ENCODE measurements around the gene PODXL.
A peak's percentile ranks its signal among the peaks of the same experiment; 100 is the strongest.
"Not testable (repeated sequence)": the region's sequence is repeated elsewhere in the genome, so short reads cannot be mapped to it uniquely, and the experiment has no call there.

The PODXL gene

DNA sequence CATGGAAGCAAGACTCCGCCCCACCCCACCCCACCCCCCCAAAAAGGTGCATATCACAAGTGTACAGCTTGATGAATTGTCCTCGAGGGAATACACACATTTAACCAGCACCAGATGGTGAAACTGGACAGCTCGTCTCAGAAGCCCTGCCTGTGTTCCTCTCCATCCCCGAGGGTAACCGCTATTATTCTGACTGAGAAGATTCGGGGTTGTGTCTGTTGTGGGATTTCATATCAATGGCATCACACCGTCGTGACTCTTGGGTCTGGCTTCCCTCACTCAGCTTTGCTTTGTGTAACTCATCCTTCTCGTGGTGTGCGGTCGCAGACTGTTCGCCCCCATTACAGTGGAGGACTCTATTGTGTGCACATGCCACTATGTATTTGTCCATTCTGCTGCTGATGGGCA lies 18.9 kb downstream of the PODXL start:
- no peak for DNase-seq (ENCODE audit: low read depth)

DNA sequence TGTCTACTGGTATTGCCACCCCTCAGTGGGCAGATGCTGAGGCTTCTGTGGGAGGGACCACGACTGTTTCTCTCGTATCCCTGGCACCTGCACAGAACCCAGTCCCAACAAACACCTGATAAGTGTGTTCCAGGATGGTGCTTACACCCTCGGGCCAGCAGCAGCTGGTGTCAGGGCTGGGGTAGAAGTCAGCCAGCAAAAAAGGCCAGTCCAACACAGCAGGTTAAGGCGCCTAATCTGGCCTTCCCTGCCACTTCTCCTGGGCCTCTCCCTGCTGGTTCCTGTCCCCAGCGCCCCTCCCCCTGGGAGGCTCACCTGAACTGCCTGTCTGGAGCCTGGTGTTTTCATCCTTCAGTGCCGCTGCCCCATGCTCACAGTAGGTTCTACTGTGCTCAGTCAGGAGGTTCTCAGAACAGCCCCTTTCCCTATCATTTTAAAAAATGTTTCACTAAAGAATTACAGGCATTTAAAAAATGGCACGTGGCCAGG lies 20.0 kb downstream of the PODXL start:
- no peak for DNase-seq (ENCODE audit: low read depth)

DNA sequence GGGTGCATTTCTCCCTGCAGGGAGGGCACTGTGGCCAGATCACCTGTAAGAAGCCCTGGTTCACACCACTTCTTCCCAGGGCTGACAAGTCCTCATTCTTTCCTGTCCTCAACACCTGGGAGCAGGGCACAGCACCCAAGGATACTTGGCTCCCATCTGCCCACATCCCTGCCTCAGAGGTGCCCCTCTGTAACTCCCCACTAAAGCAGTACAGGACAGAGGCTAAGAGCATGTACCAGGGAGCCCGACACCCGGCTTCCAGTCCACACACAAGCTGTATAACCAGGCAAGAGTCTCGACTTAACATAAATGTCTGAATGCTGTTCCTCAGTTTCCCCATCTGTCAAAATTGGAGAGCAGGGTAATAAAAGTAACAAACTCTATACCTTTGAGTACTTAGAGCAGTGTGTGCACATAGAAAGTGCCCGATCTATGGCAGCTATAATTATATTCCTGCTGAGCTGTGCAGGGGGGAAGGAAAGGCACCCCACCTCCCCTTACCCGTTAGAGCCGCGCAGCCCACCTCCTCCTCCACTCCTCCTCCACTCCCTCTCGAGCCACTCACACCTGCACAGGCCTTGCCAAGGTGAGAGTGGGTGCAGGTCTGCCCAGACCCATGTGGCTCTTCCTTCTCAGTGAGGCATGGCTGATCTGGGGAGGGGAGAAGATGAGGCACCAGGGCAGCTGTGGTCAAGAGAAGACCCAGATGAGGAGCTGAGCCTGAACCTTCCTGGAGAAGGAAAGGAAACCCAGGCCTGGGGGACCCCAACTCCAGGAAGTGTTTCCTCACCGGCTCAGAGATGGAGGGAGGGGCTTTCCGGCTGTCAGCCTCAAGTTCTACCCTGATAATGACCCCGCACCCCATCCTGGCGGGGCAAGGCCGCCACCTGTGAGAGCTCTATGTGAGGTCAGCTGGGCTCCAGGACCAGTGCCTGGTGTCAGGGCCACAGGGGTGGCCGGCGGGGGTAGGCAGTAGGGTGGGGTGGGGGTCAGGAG lies 22.6 kb downstream of the PODXL start:
- no peak for DNase-seq (ENCODE audit: low read depth)

DNA sequence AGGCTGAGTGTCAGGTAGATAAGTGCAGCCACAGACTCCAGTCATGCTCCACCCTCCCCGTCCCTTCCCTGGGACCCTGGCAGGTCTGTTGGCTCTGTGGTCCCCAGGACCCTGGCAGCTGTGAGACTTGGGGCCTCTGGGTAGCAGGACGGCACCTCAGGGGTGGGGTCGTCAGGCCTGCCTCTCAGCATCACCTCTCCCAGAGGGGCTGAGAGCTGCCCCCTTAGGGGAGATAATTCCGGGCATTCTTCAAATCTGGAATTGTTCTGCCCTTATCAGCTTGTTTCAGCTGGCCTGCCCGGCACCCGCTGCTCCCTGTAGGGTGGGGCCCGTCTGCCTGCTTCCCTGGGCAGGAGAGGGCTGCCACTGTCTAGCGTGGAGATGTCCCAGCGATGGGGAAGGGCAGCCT lies 23.3 kb downstream of the PODXL start:
- DNase-seq (ENCODE audit: low read depth), result no peak

DNA sequence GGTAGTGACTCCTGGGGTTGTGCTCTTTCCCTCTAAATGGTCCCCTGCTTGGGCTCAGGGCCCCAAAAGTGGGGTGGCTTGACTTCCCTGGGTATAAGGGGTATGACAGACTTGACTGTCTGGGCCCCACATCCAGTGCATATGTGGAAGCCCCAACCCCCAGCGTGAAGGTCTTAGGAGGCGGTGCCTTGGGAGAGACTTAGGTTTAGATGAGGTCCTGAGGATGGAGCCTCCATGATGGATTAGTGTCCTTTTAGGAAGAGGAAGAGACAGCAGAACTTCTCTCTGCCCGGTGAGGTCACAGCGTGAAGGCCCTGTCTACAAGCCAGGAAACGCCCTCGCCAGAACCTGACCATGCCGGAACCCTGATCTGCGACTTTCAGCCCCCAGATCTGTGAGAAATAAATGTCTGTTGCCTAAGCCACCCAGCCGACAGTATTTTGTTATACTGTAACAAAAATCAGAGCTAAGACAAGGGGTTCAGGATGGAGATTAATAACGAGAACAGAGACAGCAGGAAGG lies 23.8 kb downstream of the PODXL start:
- DNase-seq (ENCODE audit: low read depth), result no peak

DNA sequence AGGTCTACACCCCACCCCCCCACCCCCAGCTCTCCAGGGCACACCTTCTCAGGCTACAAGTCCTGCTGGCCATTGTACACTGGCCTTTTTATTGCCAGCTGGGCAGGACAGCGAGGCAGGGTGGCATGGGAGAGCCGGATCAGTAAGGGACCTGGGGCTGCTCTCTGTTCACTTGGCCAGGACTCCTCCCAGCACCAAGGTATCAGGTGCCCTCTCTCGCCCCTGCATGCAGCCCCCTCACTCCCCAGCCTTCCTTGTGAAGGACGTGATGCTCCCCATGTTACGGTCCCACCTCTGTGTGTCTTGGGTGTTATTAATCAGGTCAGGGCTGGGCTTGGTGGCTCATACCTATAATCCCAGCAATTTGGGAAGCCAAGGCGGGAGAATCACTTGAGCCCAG lies 26.3 kb downstream of the PODXL start:
- no peak for DNase-seq (ENCODE audit: low read depth)

DNA sequence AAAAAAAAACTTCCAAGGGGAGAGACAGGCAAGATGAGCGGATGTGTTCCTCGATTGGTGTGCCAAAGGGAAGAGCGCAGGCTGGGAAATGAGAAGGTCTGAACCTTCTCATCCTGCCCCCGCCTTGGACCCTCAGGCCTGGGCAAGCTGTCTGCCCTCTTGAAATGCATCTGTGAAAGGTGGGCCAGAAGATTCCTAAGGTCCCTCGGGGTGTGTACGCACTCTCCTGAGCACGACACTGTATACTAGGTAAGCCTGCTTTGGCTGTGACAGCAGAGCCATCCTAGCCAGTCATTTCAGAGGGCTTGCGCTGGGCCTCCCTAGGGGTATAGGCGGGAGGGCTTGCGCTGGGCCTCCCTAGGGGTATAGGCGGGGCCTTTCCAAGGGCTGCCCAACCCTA lies 26.8 kb downstream of the PODXL start:
- DNase-seq (ENCODE audit: low read depth), result no peak

DNA sequence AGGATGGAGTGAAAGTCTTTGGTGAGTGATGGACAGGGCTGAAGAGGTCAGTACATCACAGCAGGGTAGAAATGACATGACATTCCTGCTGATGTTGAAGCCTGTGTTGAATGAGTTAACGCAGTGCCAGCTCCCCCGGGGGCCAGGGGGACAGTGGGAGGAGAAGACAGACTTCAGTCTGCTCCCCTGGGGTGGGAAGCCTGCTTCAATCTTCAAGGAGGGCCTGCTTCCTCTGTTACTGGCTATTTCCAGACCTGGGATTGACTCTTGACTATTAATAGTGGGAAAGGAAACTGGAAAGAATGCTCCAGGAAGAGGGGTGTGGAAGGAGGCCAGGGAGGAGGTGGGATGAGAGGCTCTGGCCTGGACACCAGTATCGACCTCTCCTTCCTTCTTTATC lies 27.2 kb downstream of the PODXL start:
- DNase-seq (ENCODE audit: low read depth), result no peak

DNA sequence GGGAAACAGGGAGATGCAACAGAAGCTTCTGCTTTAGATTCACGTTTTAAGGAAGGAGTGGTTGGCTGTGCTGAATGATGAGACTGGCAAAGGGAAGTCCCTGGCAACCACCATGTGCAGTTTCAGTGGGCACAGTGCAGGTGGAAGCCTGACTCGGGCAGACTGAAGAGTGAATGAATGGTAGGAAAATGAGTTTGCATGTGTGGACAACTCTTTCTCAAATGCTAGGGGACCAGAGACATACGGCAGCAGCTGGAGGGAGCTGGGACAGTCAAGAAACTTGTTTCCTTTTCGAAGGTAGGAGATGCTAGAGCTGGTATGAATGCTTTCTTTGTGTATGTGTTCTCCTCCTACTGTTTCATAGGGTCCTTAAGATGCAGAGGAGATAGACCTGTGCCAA lies 29.0 kb downstream of the PODXL start:
- no peak for DNase-seq (ENCODE audit: low read depth)

DNA sequence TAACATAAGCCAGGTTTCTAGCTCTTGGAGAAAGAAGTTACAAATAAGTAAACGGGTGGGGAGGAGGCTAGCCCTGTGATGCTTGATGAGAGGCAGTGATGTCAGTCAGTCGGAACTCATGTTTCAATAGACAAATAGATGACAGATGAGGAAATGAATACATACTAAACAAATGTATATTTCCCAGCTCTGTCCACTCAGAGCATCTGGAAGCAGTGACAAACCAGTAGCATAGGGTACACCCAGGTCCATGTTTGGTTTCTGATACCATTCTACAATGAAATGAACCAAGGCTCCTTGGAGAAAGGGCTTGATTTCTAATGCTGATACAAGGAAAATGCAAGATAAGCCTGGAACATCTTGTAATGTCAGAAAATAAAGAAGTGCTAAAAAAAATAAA lies 30.6 kb downstream of the PODXL start:
- no peak for DNase-seq (ENCODE audit: low read depth)

DNA sequence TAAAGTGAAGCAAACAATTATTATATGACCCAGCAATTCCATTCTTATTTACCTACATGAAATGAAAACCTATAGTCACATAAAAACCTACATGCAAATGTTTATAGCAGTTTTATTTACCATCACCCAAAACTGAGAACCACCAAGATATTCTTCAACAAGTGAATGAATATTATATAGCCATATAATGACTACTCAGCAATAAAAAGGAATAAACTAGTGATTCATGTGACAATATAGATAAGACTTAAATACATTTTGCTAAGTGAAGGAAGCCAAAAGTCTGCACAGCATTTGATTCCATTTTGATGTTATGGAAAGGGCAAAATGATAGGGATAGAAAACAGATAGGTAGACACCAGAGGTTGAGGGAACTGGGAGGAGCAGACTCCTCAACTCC lies 31.7 kb downstream of the PODXL start:
- DNase-seq (ENCODE audit: low read depth), result no peak

DNA sequence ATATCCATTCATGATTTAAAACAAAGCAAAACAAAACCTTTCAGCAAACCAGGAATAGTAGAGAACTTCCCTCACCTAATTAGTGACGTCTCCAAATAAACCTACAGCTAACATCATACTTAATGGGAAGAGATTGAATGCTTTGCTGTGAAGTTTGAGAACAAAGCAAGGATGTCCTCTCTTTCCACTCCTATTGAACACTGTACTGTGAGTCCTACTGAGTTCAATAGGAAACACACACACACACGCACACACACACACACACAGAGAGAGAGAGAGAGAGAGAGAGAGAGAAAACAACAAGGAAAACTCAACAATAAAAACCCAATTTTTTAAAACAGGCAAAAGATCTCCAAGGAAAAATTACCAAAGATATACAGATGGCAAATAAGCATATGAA lies 32.3 kb downstream of the PODXL start:
- no peak for DNase-seq (ENCODE audit: low read depth)

DNA sequence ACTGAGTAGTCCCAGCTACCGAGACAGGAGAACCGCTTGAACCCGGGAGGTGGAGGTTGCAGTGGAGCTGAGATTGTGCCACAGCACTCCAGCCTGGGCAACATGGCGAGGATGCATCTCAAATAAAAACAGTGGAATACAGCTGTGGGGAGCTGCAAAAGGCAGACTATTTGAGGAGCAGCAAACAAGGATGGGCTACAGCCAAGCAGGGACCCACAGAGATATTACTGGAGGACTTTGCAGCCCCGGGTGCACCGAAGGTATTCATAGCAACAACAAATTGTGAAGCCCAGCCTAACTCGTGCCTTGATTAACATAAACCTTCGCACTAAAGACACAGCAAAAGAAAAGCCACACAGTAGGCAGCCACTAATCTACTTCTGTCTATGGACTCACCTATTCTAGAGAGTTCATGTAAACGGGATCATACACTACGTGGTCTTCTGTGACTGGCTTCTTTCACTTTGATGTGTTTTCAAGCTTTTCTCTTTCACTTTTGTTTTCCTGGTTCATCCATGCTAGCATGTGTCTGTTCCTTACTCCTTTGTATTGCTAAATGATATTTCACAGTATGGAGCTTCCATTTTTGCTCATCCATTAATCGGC lies 34.0 kb downstream of the PODXL start:
- peak; percentile 32 for DNase-seq (ENCODE audit: low read depth)

DNA sequence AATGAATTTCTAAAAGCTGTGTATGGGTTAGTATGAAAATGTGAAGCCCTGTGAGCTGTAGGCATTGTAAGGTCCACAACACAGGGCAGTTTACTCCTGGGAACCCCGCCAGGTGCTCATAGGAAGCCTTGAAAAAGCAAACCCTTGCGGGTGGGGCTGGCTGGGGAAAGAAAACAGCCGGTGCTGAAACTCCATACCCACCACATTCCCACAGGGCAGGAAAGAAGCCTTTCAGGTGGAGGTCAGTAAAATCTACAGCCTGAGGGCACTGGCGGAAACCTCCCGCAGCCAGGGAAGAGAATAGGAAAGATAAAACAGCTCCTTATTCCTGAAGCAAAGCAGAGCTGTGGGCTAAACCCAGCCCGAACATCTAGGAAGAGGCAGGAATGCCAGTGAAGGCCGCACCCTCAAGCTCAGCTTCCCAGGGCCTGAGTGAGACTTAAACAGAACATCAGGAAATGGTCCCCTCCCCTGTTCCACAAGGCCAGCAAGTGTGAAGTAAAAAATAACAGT lies 34.7 kb downstream of the PODXL start:
- DNase-seq (ENCODE audit: low read depth), result peak; percentile 38

DNA sequence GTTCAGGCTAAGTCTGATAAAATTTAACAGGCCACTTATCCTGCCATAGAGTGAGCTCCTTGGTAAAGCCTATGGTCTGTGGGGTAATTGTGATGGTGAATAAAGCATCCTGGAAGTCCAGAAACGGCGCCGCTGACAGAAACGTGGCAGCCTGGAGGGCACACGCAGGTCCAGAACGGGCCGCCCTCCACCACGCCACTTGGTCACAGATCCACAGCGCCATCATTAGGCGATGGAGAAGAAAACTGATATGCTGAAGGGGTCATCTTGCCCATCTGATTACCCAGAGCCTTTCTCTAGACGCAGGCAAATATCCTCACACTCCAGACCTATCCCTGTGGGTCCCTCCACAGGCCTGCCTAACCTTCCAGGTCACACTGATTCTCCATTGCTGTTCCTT lies 37.8 kb downstream of the PODXL start:
- no peak for DNase-seq (ENCODE audit: low read depth)

DNA sequence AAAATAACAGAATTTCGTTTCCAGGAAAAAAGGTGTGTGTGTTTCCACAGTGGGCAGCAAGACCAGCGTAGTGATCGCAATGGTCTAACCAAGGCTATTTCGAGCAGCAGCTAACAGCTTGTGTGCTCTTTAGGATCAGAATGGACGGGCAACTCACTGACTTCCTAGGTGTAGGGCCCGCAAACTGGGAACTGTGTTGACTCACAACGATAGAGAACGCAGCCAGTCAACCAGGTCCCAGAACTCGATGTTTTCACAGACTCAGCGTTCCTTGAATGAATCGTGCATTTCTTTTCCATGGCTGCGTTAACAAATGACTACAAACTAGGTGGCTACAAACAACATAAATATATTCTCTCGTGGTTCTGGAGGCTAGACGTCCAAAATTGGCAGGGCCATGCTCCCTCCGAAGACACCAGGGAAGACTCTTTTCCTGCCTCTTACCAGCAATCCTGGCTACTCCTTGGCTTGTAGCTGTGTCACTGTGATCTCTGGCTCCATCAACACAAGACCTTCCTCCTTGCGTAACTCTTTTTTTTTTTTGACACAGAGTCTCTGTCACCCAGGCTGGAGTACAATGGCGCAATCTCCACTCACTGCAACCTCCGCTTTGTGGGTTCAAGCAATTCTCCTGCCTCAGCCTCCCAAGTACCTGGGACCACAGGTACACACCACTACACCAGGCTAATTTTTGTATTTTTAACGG lies 39.1 kb downstream of the PODXL start:
- no peak for DNase-seq (ENCODE audit: low read depth)

DNA sequence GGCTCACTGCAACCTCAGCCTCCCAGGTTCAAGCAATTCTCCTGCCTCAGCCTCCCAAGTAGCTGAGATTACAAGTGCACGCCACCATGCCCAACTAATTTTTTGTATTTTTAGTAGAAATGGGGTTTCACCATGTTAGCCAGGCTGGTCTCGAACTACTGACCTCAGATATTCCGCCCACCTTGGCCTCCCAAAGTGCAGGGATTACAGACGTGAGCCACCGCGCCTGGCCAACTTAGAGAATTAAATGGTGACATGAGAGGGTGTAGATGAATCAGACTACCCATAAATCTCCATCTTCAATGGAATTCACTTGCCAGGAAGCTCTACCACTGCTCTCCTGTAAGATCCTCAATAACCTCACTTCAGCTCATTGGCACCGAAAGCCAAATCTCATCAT lies 41.0 kb downstream of the PODXL start:
- not testable (repeated sequence) for DNase-seq (ENCODE audit: low read depth)

DNA sequence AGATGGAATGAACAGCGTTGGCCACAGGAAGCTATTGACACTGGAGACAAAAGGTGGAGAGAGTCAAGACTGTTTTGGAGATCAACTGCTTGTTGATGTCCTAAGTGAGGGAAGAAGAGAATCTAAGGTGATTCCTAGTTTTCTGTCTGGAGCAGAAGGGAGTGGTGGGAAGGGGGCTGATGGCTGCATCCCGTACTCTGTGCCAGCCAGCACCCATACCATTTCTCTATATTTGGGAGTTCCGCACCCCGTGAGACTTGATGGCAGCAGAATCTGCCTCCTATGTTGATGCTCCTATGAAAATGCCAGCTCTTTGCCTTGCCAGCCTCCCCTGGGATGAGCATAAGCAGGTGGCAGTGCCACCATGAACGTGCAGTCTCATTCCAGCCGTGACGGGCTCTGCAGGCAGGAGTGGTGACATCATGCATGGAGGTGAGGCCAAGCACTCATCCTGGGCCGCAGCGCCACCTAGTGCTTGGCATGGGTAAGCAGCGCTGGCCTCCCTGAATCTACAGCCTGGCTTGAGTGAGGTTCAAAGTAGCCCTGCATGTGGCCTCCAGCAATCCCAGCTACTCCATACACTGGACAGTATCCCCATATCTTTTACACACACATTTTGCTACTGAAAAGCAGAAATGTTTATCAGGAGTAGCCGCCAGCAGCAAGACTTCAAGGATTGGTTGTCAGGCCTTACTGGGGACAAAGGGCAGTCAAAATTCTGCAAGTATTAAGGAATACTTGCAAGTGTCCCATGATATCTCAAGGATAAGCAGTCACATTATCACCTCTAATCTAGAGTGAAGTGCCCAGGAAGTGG lies 43.0 kb downstream of the PODXL start:
- peak; percentile 85 for DNase-seq (ENCODE audit: low read depth)

DNA sequence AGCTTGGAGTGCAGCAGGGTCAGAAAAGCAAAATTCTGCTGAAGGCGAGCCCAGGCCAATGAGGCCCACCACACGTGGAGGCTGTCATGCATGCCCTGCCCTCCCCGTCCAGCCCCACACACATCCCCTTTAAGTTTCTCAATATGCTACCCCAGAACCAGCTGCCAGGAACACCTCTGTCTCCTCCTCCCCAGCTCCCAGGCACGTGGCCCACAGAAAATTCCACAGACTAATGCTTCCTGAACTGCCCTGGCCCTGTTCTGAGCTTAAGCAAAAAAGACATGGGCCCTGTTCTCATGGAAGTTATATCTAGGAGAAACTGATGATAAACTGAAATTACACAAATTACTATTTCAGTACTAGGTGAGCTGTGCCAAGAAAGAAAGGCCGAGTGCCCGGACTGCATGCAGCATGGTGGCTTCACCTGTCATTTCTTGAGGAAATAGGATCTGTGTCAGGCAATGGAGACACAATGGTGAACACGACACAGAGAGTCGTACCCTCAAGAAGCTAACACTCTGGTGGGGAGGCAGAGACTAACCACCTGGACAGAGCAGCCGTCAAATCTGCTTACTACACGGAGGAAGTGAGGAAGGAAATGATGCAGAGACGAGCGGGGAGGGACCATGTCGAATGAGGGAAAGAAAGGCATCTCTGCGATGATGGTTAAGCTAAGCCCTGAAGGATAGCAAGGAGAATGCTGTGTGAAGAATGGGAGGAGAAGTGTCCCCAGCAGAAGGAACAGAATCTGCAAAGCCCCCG lies 44.5 kb downstream of the PODXL start:
- DNase-seq (ENCODE audit: low read depth), result no peak

DNA sequence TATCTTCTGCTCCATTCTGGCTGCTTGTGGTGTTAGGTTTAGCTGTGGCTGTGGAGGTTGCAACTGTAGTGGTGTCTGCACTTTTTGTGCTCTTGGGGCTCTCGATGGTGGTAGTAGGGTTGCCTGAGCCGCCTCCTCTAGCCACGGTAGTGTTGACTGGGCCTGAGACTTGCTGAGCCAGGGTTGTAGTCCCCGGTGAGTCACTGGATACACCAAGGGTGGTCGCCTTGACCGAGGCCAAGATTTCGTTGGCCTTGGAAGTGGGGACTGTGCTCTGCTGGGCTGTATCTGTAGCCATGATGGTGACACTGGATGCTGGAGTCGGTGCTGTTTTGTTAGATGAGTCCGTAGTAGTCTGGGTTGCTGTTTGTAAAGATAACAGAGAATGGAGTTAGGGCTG lies 45.4 kb downstream of the PODXL start:
- DNase-seq (ENCODE audit: low read depth), result no peak

DNA sequence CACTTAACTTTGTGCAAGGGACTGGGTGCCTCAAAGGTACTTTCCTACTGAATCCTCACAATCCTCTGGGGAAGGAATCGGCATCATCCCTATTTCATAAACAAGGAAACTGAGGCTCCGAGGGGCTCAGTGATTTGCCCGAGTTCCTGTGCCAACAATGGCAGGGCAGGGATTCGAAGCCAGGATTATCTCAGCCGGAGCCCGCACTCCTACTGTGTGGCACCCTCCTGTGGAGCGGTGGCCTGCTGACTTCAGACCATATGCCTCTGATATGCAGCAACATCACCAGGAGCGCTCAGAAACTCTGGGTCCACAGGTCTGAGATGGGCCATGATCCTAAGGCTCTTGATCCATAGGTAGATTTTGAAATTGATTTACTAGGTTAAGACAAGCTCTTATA lies 46.6 kb downstream of the PODXL start:
- no peak for DNase-seq (ENCODE audit: low read depth)

All from EH (cell line).